ENCODE data around the gene SPSB4.
"Not testable (repeated sequence)": the region's sequence is repeated elsewhere in the genome, so short reads cannot be mapped to it uniquely, and the experiment has no call there.

The SPSB4 gene

DNA sequence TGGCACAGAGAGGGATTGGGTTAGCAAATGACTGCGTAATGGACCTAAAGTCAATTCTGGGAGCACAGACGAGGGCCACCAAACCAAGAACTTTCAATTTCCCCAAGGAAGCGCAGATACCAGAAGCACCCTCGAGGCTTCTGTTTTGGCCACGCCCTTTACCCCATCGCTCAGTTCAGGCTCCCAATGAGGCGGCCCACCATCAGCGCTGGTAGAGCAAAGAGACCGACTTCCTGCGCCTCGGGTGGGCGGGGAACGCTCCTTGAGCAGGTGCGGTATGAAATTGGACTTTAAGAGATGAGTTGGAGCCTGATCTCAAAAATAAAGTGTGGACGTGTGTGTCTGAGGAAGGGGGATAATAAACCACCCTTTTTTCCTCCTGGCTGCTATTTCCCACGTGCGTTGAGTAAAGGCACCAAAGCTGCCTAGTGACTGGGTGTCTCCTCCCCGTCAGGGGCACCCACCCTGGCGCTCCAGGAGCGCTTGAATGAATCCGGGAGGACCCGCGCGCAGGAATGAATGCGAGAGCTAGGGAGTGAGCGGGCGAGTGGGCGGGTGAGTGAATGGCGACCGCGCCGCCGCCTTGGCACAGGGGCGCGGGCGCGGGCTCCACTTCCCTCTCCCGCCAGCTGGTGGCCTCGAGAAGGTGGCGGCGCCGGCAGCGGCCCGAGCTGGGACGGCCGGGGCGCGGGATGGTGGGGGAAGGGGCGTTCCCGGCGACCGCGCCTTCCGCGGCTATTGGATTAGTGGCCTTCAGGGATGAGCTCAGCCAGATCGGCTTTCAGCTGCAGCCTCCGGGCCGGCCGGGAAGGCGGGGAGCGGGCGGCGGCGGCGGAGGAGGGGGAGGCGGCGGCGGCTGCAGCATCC lies at the start of gene SPSB4:
Gene SPSB4 (plus strand): TSS at position 772 of the 867 bp plus-strand sequence. CDS start 14,758 bp downstream, outside the sequence.
- DNase-seq = peak; percentile 13

DNA sequence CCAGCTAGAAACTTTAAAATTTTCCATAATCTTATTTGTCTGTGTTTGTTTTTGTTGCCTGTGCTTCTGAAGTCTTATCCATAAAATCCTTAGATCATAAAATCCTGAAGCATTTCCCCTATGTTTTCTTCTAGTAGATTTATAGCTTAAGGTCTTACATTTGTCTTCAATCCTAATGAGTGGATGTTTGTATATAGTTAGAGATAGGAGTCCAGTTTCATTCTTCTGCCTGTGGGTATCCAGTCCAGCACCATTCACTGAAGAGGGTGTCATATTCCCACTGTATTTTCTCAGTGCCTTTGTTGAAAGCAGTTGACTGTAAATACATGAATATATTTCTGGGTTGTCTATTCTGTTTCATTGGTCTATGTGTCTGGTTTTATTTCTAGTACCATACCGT lies 44.8 kb upstream of the SPSB4 start:
- DNase-seq = no peak

DNA sequence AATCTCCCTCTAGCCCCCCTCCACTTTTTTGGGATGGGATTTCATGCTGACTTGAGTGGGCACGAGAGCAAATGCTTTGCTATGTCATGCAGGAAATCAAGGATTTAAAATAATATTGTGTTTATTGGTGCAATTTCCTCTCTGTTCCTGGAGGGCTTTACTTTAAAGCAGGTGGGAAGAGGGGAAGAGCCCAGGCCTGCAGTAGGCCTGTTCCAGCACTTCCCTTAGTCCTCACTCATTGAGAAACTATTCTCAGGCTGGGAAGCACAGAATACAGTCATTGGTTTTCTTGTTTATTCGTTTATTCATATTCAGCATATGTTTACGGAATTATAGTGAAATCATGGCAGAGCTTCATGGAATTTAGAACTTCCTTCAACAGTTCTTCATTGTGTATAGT lies 41.7 kb upstream of the SPSB4 start:
- no peak for DNase-seq

DNA sequence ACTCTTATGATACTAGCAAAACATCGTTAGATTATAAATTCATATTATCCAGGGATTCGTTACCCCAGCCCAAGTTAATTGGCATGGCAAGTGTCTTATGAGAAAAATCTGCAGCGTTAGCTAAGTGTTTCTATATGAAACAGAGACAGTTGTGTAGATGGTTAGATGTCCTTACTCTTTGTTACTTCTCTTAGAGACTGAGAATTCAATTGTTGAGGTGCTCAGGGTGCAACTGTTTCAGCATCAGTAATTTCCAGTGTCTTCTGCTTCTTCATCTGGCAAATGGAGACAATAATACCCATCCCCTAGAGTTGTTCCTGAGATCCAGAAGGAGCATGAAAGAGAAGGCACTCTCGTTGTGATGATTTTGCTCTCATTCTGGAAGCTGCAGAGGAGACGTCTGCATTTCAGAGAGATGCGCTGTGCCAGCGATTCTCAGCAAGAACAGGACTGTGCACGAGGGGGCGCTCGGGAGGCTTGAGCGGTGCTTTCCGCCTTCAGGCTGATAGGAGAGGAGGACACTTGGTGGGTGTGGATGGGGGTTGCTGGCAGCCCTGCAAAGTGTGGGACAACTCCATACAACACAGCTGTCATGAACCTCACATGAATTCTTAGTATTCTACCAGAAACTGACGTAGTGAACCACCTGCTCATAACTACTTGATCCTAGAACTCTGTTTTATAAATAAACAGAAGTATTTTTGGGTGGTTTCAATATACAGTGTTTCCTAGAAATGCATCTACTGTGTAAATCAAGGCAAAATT lies 39.7 kb upstream of the SPSB4 start:
- peak; percentile 79 for DNase-seq

DNA sequence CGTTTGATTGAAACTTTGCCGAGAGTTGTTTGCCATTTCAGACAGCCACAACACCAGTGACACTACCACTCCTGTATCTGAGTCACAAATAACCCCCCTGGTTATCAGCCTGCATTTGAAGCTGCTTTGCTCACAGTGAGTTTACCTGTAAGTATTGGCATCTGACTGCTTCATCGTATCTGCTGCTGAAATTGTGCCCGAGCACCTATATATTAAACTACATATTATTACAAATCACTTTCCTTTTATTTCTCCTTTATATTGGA lies 39.2 kb upstream of the SPSB4 start:
- DNase-seq = no peak

DNA sequence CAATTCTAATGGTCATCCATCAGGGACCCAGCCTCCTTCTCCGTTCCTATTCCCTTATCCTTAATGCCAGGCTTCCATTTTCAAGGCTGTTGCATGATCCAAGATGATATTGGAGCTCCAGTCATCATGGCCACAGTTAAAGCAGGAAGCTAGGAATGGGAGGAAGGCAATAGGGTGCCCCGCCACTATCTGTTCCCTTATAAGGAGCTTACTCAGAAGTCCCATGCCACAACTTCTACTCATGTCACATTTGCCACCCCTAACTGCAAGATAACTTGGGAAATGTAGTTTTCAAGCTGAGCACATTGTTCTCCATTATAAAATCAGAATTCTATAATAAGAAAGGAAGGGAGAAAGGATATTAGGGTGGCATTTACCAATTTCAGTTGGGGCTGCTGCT lies 38.6 kb upstream of the SPSB4 start:
- DNase-seq = no peak

DNA sequence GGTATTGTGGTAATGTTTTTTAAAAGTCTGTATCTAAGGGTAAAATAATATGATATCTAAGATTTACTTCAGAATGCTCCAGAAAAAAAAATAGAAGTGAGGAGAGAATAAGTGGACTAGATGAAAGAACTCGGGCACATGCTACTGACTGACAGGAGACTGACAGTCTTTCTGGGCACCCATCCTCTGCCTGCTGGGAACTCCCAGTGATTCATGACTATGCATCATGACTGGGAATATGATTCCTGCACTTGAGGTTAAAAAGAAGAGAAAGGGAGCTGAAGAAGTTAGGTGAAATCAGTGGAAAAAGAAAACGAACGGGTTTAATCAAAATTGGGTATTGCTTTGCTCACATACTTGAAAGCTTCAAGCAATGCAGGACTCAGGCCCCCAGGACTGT lies 35.7 kb upstream of the SPSB4 start:
- DNase-seq = no peak

DNA sequence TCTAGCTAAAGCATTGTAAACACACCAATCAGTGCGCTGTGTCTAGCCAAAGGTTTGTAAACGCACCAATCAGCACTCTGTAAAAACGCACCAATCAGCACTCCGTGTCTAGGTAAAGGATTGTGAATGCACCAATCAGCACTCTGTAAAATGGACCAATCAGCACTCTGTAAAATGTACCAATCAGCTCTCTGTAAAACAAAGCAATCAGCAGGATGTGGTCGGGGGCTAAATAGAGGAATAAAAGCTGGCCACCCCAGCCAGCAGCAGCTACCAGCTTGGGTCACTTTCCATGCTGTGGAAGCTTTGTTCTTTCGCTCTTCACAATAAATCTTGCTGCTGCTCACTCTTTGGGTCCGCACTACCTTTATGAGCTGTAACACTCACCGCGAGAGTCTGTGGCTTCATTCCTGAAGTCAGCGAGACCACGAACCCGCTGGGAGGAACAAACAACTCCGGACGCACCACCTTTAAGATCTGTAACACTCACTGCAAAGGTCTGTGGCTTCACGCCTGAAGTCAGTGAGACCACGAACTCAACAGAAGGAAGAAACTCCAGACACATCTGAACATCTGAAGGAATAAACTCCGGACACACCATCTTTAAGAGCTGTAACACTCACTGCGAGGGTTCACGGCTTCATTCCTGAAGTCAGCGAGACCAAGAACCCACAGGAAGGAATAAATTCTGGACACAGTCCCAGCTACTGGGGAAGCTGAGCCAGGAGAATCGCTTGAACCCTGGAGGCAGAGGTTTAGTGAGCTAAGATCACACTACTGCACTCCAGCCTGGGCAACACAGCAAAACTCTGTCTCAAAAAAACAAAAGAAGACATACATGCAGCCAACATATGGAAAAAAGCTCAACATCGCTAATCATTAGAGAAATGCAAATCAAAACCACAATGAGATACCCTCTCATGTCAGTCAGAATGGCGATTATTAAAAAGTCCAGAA lies 33.5 kb upstream of the SPSB4 start:
- DNase-seq = not testable (repeated sequence)

DNA sequence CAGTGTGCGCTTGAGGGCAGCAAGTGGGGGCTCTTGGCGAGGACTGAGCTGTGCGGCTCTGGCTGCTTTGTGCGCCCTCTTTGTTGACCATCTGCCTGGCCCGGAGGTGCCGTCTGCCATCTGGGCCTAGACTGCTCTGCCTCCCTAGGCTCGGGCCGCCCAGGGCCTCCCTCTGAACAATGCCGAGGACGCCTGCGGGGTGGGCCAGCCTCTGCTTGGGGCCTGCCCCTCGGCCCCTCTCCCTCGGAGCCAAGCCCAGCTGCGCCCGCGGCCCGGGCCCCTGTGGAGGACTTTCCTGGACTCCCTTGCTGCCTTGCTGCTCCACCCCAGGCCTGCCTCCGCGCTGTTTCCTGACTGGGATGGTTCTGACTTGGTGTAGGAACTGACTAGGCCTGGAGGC lies 31.9 kb upstream of the SPSB4 start:
- no peak for DNase-seq

DNA sequence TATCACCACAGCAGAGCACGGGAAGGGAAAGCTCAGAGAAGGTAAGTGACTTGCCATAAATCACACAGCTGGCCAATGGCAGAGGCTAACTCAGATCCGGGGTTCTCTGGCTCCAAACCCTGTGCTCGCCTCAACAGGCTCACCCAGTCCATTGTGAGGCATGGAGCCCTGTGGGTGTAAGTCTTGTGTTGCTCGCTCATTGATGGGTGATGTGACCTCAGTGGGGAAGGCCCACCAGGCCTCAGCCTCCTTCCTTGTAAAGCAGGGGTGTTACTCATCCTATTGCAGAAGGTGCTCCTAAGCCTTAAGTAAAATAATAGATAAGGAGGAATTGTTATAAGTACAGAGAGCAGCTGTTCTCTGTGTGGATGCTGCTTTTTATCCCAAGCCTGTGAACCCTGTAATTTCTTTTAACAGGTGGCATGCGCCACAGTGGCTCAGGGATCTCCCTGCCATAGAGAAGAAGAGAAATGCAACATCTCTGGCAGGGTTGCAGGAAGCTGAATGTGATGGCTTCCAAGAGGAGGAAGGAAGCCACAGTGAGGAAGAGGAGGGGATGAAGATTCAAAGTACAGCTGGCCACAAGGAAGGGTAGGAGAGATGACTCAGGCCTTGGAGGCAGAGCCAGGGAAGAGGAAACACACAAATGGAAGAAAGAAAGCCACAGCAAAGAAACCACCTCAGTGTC lies 30.9 kb upstream of the SPSB4 start:
- DNase-seq = no peak

DNA sequence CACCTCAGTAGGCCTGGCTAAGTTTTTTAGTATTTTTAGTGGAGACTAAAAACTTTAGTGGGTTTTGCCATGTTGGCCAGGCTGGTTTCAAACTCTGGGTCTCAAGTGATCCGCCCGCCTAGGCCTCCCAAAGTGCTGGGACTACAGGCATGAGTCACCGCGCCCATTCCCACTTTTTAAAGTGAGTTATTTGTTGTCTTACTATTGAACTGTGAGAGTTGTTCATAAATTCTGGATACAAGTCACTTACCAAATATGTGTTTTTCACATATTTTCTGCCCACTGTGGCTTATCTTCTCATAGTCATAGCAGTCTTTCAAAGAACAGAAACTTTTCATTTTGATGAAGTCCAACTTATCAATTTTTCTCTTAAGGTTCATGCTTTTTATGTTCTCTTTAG lies 29.9 kb upstream of the SPSB4 start:
- DNase-seq = no peak

DNA sequence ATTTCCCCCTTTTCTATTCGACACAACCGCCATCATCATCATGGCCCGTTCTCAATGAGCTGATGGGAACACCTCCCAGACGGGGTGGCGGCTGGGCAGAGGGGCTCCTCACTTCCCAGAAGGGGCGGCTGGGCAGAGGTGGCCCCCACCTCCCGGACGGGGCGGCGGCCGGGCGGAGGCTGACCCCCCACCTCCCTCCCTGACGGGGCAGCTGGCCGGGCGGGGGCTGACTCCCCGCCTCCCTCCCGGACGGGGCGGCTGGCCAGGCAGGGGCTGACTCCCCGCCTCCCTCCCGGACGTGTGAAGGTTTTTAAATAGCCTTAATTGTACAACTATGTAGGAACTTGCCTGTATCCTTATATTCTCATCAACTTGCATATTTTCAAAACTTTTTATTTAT lies 20.9 kb upstream of the SPSB4 start:
- DNase-seq = no peak

DNA sequence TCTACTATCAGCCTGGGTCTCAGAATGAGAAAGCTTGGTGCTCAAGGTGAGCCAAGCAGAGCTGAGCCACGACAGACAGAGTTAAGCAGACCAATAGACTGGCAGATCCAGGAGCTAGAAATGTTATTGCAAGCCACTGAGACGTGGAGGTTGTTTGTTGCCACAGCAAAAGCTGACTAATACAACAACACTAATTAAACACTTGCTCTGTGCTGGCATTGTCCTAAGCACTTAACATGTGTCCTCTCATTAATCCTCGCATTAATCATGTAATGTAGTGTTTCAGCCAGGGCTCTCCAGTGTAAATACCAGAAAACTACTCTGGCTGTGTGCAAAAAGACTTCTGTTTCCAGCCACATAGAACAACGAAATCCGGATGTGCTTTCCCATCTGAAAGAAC lies 11.6 kb upstream of the SPSB4 start:
- DNase-seq = no peak

DNA sequence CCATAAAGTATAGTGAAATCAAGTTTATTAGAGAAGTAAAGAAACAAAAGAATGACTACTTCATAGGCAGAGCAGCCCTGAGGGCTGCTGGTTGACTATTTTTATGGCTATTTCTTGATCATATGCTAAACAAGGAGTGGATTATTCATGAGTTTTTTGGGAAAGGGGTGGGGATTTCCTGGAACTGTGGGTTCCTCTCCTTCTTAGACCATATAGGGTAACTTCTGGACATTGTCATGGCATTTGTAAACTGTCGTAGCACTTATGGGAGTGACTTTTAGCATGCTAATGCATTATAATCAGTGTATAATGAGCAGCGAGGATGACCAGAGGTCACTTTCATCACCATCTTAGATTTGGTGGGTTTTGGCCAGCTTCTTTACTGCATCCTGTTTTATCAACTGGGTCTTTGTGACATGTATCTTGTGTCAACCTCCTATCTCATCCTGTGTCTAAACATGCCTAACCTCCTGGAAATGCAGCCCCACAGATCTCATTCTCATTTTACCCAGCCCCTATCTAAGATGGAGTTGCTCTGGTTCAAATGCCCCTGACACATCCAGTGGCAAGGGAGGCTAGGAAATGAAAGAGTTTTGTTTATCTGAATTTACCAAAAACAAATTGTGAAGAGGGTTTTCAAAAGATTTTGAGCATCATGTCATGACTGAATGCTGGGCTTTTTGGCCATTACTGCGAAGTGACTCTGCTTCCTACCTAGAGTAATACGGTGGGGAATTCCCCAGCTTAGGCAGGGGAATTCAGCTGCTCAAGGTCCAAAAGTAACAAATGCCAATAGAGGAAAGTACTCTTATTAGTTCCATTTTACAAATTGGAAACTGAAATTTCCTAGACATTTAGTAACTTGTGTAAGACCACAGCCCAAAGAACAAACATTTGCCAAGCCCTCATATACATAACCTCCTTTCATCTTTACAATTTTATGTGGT lies 6.2 kb upstream of the SPSB4 start:
- DNase-seq = no peak

DNA sequence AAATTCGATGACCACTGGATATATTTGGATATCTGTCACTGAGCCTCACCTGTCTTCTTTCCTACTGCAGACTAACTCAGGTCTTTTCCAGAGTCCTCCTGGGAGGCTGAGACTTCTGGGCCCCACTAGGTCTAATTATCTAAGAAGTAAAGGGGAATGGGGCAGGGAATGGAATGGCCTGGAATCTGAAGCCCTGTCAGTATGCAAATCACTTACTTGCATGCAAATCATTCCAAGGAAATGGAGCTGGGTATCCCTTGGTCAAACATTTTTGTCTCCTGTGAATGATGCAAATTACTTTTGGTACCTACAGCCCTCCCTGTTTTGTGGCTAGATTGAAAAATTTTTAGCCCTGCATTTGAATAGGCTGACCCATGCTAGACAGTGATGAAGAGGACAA lies 5.3 kb upstream of the SPSB4 start:
- no peak for DNase-seq

DNA sequence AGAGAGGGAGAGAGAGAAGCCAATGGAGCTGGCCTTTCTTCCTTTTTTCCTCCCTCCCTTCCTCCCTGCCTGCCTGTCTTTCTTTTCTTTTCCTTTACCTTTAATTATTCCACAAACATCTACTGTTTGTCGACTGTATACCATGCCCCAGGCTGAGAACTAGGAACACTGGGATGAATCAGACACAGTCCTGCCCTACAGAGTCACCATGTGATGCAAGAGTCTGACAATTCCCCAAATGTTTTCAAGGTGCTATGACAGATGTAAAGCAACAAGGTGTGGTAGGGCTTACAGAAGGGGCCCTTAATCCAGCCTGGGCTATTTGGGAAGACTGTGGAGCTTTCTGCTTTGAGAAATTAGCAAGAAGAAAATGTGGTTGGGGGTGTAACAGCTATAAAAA lies 4.0 kb upstream of the SPSB4 start:
- no peak for DNase-seq

DNA sequence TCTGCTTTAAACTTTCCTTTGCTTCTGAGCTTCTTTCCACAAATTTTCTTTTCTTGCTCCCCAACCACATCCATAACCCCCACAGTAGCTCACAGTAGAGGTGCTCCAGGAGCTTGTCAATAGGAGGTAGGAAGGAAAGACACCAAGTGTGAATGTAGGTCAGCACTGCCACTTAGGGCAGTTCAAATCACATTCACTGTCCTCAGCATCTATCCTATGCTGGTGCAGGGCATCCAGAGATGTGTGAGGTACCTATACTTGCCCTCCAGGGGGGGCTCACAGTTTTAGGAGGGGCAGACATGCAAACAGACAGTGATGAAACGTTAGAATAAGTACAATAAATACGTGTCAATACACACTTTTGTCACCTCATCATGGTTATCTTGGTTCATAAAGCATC lies 1.5 kb upstream of the SPSB4 start:
- DNase-seq = no peak

DNA sequence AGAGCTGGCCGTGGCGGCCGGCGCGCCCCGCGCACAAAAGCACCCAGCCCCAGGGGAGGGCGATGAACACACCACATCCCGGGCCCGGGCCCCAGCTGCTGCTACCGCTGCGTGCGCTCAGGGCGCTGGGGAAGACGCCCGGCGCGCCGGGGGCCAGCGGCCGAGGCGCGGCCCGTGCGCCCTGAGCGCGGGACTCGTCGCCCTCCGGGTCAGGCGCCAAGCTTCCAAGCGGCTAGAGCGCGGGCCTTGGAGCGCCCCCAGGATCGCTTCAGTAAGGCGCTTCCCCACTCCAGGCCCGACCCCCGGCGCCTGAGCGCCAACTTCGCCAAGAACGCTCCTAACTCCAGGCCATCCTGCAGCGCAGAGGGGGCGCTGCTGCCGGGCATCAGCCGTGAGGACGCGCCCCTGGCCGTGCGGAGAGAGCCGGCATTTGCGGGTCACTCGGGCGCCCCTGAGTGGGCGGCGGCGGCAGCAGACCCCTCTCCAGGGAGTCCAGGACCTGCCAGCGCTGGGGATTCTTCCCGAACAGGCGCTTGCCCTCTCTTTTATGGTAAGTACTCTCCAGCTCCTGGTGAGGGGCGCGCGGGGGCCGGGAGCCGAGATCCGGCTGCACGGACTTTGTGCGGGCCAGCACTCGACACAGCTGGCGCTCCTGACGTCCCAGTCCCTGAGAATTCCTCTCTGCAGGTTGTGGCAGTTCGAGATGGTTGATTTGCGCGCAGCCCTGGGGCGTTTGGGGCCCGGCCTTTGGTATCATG lies 475 bp downstream of the SPSB4 start:
- no peak for DNase-seq

DNA sequence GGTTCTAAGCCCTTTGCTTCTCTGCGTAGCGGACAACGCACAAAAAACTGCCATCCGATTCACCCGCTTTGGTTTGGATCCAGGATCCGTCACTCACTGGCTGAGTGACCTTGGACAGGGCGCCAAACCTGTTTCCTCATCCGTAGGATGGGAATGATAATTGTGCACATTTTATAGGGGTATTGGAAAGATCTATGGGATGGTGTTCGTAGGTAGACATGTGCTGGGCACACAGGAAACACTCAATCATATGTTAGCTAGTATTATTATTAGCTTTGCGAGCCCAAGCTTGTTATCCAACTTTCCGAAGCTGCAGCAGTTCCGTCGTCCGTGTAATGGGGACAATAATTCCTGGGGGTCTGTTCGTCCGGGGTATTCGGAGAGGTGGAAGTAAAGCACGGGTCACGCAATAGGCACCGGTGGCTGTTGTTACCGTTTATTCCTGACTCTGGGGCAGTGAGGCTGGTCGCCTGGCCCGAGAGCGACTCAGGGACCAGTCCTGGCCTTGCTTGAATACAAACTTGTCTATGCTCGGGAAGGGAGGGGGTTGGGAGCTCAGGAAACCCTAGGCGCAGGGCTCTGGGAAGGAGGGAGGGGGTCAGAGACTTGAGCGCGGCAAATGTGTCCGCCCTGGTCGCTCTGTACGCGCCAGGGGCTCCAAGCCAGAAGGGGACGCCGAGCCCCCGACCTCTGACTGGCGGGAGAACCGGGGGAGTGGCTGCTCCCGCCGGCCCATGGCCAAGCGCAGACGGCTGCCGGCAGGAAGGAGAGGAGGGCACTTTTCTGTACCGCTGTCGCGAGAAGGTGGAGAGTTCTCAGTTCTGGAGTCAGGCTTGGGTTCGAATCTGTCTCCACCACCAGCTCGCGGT lies 1.3 kb downstream of the SPSB4 start:
- DNase-seq = no peak

DNA sequence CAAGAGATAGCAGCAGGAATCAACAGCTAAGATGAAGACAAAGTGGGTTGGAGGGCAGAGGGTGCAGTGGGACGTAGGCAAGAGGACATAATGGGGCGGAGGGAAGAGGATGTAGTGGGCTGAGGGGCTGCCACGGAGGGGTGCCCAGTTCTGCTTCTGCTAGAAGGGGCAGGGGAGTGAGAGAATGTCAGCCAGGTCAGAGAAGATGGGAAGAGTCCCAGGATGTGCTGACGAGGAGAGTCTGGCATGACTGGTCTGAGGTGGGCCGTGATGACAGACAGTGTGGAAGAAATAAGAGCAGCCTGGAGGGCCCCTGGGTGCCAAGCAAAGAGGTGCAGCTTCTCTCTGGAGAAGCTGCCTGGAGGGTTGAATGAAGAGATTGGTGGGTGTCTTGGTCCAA lies 4.0 kb downstream of the SPSB4 start:
- no peak for DNase-seq

Measured in stimulated activated CD4-positive, alpha-beta T cell treated with anti-CD3 and anti-CD28 coated beads, Interleukin-4, amount 100 ng/mL, for 1 hour (primary cell).